ENCODE data around the gene SCRT2. TPM values are rescaled to one million over a fixed set of nuclear protein-coding genes. Genes with fewer than 3 reads are reported as not detected.

Gene SCRT2
- total RNA-seq, 1 experiment from 2014 or later = not detected

DNA sequence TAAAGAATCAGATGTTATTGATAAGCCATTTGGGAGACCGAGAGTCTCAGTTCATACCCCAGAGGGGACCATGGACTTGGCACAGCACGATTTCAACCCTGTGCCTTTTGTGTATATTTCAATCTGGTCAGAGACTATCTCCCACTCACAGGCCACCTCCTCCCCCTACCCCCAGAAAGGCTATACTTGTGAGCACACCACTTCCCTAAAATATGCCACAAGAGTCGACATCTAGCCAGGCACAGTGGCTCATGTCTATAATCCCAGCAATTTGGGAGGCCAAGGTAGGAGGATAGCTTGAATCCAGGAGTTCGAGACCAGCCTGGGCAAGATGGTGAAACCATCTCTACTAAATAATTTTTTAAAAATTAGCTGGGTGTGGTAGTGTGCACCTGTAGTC, 51.9 kb downstream of the SCRT2 start:
- H3K18ac ChIP-seq (ENCODE audit: insufficient read length, low read depth, low read length) = no peak overlapping the region
- no peaks in the 10 kb centered on the region for H3K27me3 ChIP-seq (ENCODE audit: insufficient read depth, low read length)
- no peak overlapping the region for H2AFZ ChIP-seq (ENCODE audit: low read length)
- no peak overlapping the region for H3K23ac ChIP-seq (ENCODE audit: insufficient read length, low read depth, low read length)
- no peak overlapping the region for H2BK20ac ChIP-seq (ENCODE audit: low read depth, low read length, poor library complexity, severe bottlenecking)
- no peak overlapping the region for H2BK120ac ChIP-seq (ENCODE audit: low read depth, low read length, poor library complexity, severe bottlenecking)
- no peak overlapping the region for H2BK12ac ChIP-seq (ENCODE audit: insufficient read length, low read depth, low read length)
- H4K5ac ChIP-seq (ENCODE audit: insufficient read length, low read depth, low read length) = no peak overlapping the region
- H3K4me2 ChIP-seq (ENCODE audit: insufficient read depth, insufficient read length, low read length) = no peak overlapping the region
- H3K14ac ChIP-seq (ENCODE audit: insufficient read depth, low read length) = no peak overlapping the region
- H3K79me1 ChIP-seq (ENCODE audit: insufficient read depth, low read depth, low read length, poor library complexity, severe bottlenecking) = no peaks in the 10 kb centered on the region
- H2AK5ac ChIP-seq (ENCODE audit: insufficient read length, low read length) = no peak overlapping the region
- no peak overlapping the region for H3K56ac ChIP-seq (ENCODE audit: insufficient read length, low read depth, low read length)
- no peak overlapping the region for H3K4ac ChIP-seq (ENCODE audit: low read depth, low read length)
- WGBS (ENCODE audit: extremely low coverage, insufficient read length, low lambda C conversion rate) = no CpG with 5 or more reads among the region's 4 CpGs
- TF ChIP-seq, protein P1, sequence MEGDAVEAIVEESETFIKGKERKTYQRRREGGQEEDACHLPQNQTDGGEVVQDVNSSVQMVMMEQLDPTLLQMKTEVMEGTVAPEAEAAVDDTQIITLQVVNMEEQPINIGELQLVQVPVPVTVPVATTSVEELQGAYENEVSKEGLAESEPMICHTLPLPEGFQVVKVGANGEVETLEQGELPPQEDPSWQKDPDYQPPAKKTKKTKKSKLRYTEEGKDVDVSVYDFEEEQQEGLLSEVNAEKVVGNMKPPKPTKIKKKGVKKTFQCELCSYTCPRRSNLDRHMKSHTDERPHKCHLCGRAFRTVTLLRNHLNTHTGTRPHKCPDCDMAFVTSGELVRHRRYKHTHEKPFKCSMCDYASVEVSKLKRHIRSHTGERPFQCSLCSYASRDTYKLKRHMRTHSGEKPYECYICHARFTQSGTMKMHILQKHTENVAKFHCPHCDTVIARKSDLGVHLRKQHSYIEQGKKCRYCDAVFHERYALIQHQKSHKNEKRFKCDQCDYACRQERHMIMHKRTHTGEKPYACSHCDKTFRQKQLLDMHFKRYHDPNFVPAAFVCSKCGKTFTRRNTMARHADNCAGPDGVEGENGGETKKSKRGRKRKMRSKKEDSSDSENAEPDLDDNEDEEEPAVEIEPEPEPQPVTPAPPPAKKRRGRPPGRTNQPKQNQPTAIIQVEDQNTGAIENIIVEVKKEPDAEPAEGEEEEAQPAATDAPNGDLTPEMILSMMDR (conservative IDR thresholded peaks at IDR 0.05) = no peak
- Mint-ChIP-seq H3K4me3 (no peak overlapping the region), H3K27me3 (ENCODE audit: low read depth) (peaks cover 25% of the 10 kb centered on the region), H3K9me3 (no peaks in the 10 kb centered on the region), H3K36me3 (ENCODE audit: insufficient read depth in 1 of 3, low read depth in 3 of 3) (no peaks in the 10 kb centered on the region), H3K4me1 (peaks cover 13 to 19% of the 10 kb centered on the region in 2 experiments), H3K27ac (no peak overlapping the region)
- no peaks in the 10 kb centered on the region for H4K20me1 ChIP-seq (ENCODE audit: control insufficient read depth, insufficient read depth, insufficient read length)
- H3K27ac ChIP-seq (ENCODE audit: insufficient read length, low read depth, low read length) = no peak overlapping the region
- no peak overlapping the region for H3T11ph ChIP-seq (ENCODE audit: low read length)
- H4K91ac ChIP-seq (ENCODE audit: insufficient read length, low read depth, low read length) = no peak overlapping the region
- DNase-seq = no peak
- no peak overlapping the region for H2BK5ac ChIP-seq (ENCODE audit: insufficient read length, low read length)
- no peak overlapping the region for H3K9ac ChIP-seq (ENCODE audit: extremely low read depth, insufficient read length, low read length)
- 0 out of 2 replicates have a peak, but pooled peaks cover 5% of the 10 kb centered on the region for H3K4me1 ChIP-seq (ENCODE audit: insufficient read depth, low read length)
- H3K79me2 ChIP-seq (ENCODE audit: insufficient read depth, low read length) = no peaks in the 10 kb centered on the region
- no peak overlapping the region for H2BK15ac ChIP-seq (ENCODE audit: low read depth, low read length)
- no peak overlapping the region for H4K8ac ChIP-seq (replicated peaks; ENCODE audit: insufficient read length, low read depth, low read length)
- H3K23me2 ChIP-seq (ENCODE audit: insufficient read length, low read depth, low read length, poor library complexity, severe bottlenecking) = no peaks in the 10 kb centered on the region
- H3K9me3 ChIP-seq (ENCODE audit: control insufficient read depth, low read depth, low read length) = no peaks in the 10 kb centered on the region

Data from H9 (cell line).